Cardiac muscle cell (in vitro differentiated cells and primary cell): ENCODE measurements around the gene SERPINF2. TPM values are rescaled to one million over a fixed set of nuclear protein-coding genes. Genes with fewer than 3 reads are reported as not detected.
A peak's percentile ranks its signal among the peaks of the same experiment; 100 is the strongest.
"Not testable (repeated sequence)": the region's sequence is repeated elsewhere in the genome, so short reads cannot be mapped to it uniquely, and the experiment has no call there.

Source experiments
- DNase-seq, 2 donors: peaks; one replicate each; pipeline versions ENCODE4 v3.0.0 to v3.0.0-alpha.2; 2010 to 2017; ENCODE audit warnings: low read depth in 1 of 2, low spot score in 1 of 2
- H3K27ac ChIP-seq: fragments of 200-600 bp; sonication (generic); 2 replicates; pipeline ENCODE4 v1.5.1; 2016
- H3K27me3 ChIP-seq: fragments of 200-600 bp; sonication (generic); 2 replicates; pipeline ENCODE4 v1.6.0; 2016; ENCODE audit warnings: control low read depth
- H3K36me3 ChIP-seq: fragments of 200-600 bp; sonication (generic); 2 replicates; pipeline ENCODE4 v1.5.1; 2016; ENCODE audit warnings: control low read depth
- H3K4me1 ChIP-seq: fragments of 200-600 bp; sonication (generic); 2 replicates; pipeline ENCODE4 v1.8.1; 2017; ENCODE audit warnings: low read depth, mild to moderate bottlenecking, mixed run types
- H3K4me3 ChIP-seq: fragments of 200-600 bp; sonication (generic); 2 replicates; pipeline ENCODE4 v1.5.1; 2016; ENCODE audit warnings: mild to moderate bottlenecking
- H3K9me3 ChIP-seq: fragments of 200-600 bp; sonication (generic); 2 replicates; pipeline ENCODE4 v1.5.1; 2017; ENCODE audit warnings: low read depth, mild to moderate bottlenecking, control low read depth
- CTCF ChIP-seq: IDR thresholded peaks from 2 replicates; pipeline ENCODE4 v1.5.1; 2012; ENCODE audit warnings: low read depth, mild to moderate bottlenecking, low read length
- polyA plus RNA-seq: library from polyadenylated mRNA; unstranded; fragments of >200 nt; fragmentation: Nextera tagmentation; extraction: Ambion mirVana; gene quantifications from 2 replicates; pipeline ENCODE4 v1.2.1, GENCODE V29; 2016
- total RNA-seq: library from RNA; depleted of rRNA; stranded (reverse); fragments of >200 nt; gene quantifications from 2 replicates; pipeline ENCODE4 v1.2.3, GENCODE V29; 2016

The SERPINF2 gene
- total and polyA plus RNA-seq, 2 experiments from 2014 or later = 2.2 TPM; not detected in 1

- Histone ChIP-seq H3K4me1 (peaks cover 16% of the 10 kb centered on the region), H3K27me3 (no peaks in the 10 kb centered on the region), H3K9me3 (no peaks in the 10 kb centered on the region), H3K36me3 (no peaks in the 10 kb centered on the region), H3K27ac (no peak overlapping the region), H3K4me3 (no peak overlapping the region)
- TF ChIP-seq CTCF = no peak
- DNase-seq = no peak
These were observed 16.1 kb downstream of the SERPINF2 start for GRCh38 chr17:1758807-1759206.

GRCh38 chr17:1759529-1759928 lies 16.9 kb downstream of the SERPINF2 start:
- Histone ChIP-seq H3K27me3 (no peaks in the 10 kb centered on the region), H3K36me3 (no peaks in the 10 kb centered on the region), H3K4me1 (peaks cover 20% of the 10 kb centered on the region), H3K9me3 (no peaks in the 10 kb centered on the region), H3K27ac (no peak overlapping the region), H3K4me3 (no peak overlapping the region)
- DNase-seq = no peak
- no peak for TF ChIP-seq CTCF

DNA sequence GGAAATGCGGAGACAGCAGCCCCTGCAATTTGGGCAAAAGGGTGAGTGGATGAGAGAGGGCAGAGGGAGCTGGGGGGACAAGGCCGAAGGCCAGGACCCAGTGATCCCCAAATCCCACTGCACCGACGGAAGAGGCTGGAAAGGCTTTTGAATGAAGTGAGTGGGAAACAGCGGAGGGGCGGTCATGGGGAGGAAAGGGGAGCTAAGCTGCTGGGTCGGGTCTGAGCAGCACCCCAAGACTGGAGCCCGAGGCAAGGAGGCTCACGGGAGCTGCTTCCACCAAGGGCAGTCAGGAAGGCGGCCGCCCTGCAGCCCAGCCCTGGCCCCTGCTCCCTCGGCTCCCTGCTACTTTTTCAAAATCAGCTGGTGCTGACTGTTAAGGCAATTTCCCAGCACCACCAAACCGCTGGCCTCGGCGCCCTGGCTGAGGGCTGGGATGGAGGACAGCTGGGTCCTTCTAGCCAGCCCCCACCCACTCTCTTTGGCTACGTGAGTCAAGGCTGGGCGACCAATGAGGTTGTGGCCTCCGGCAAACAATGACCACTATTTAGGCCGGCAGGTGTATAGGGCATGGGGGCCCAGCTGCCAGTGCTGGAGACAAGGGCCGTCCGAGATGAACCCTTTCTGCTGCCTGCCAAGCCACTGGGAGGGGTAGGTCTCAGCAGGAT lies 19.7 kb downstream of the SERPINF2 start:
- peaks cover 20% of the 10 kb centered on the region for H3K4me1 ChIP-seq

GRCh38 chr17:1762901-1763898 lies 20.5 kb downstream of the SERPINF2 start:
- Histone ChIP-seq H3K27ac (peak overlapping the region; percentile 74), H3K4me3 (peak overlapping the region; percentile 12), H3K27me3 (no peaks in the 10 kb centered on the region), H3K36me3 (no peaks in the 10 kb centered on the region), H3K9me3 (no peaks in the 10 kb centered on the region), H3K4me1 (peaks cover 20% of the 10 kb centered on the region)
- DNase-seq = peak in 1 of 2 donors; percentile 92
- TF ChIP-seq CTCF = no peak

More for the DNA sequence above, 19.7 kb downstream of the SERPINF2 start:
- Histone ChIP-seq H3K4me3 (peak overlapping the region; percentile 12), H3K9me3 (no peaks in the 10 kb centered on the region), H3K27me3 (no peaks in the 10 kb centered on the region), H3K36me3 (no peaks in the 10 kb centered on the region), H3K27ac (peak overlapping the region; percentile 74)
- TF ChIP-seq CTCF = no peak
- DNase-seq = peak; percentile 18 to 82

GRCh38 chr17:1764284-1764683 lies 21.6 kb downstream of the SERPINF2 start:
- Histone ChIP-seq H3K4me3 (no peak overlapping the region), H3K27me3 (no peaks in the 10 kb centered on the region), H3K36me3 (no peaks in the 10 kb centered on the region), H3K9me3 (no peaks in the 10 kb centered on the region), H3K4me1 (peaks cover 20% of the 10 kb centered on the region), H3K27ac (no peak overlapping the region)
- no peak for TF ChIP-seq CTCF
- peak in 1 of 2 donors; percentile 97 for DNase-seq

- H3K9me3 ChIP-seq, H3K27ac ChIP-seq, H3K27me3 ChIP-seq, H3K36me3 ChIP-seq, H3K4me3 ChIP-seq, DNase-seq: not testable (repeated sequence)
- peaks cover 20% of the 10 kb centered on the region for H3K4me1 ChIP-seq
These were observed 22.0 kb downstream of the SERPINF2 start for GRCh38 chr17:1764705-1765104.
